ENCODE data around the gene LYZ. TPM values are rescaled to one million over a fixed set of nuclear protein-coding genes. Genes with fewer than 3 reads are reported as not detected.
A peak's percentile ranks its signal among the peaks of the same experiment; 100 is the strongest.

The LYZ gene
- total RNA-seq, 1 donor = 55.5 TPM

GRCh38 chr12:69368171-69368570 lies 20.0 kb downstream of the LYZ start:
- DNase-seq (ENCODE audit: low read depth in 2 of 3, low spot score in 2 of 3) = no peak

DNA sequence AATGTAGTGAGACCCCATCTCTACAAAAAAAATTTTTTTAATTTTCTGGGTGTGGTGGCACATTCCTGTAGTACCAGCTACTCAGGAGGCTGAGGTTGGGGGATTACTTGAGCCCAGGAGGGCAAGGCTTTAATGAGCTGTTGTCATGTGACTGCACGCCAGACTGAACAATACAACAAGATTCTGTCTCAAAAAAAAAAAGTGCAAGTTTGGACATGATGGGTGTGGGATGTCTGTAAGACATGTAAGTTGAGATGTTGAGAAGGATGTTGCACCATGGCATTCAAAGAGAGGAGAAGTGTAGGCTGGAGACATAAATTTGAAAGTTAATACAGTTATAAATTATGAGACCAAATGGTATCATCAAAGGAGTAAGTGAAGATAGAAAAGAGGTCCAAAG lies 34.9 kb downstream of the LYZ start:
- DNase-seq (ENCODE audit: low read depth in 2 of 3, low spot score in 2 of 3) = no peak

GRCh38 chr12:69385038-69385437 lies 36.9 kb downstream of the LYZ start:
- no peak for DNase-seq (ENCODE audit: low read depth in 2 of 3, low spot score in 2 of 3)

DNA sequence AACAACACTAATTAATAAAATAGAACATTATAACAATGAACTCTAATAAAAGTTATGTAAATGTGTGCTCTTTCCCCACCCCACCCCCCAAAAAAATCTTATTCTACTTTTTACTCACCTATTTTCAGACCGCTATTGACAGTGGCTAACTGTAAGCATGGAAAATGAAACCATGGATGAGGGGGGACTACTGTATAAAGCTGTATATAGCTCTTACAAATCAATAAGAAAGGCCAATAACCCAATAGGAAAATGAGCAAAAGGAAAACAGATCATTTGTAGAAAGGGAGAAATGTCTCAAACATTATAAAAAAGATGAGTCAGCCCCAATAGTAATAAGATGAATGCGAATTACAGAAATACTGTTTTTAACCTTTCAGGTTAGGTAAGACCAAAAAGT lies 38.7 kb downstream of the LYZ start:
- no peak for DNase-seq (ENCODE audit: low read depth in 2 of 3, low spot score in 2 of 3)

GRCh38 chr12:69388371-69388770 lies 40.2 kb downstream of the LYZ start:
- DNase-seq (ENCODE audit: low read depth in 2 of 3, low spot score in 2 of 3) = peak in 2 of 3 donors; percentile 42 to 63

DNA sequence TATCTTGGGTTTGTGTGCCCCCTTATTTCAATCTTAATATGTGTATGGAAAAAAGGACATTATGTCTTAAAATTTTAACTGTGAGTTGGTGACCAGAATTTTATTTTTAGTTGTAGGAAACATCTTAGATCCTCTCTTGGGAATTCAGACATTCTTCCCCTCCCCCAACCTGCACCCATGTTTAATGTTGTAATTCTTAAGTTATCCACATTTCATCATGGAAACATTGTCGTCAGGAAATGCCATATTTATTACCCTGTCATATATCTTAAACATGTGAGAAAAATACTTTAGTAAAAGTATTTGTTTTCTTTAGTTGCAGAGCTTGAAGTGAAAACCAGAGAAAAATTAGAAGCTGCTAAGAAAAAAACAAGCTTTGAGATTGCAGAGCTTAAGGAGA lies 41.6 kb downstream of the LYZ start:
- DNase-seq (ENCODE audit: low read depth in 2 of 3, low spot score in 2 of 3) = peak in 1 of 3 donors; percentile 3

DNA sequence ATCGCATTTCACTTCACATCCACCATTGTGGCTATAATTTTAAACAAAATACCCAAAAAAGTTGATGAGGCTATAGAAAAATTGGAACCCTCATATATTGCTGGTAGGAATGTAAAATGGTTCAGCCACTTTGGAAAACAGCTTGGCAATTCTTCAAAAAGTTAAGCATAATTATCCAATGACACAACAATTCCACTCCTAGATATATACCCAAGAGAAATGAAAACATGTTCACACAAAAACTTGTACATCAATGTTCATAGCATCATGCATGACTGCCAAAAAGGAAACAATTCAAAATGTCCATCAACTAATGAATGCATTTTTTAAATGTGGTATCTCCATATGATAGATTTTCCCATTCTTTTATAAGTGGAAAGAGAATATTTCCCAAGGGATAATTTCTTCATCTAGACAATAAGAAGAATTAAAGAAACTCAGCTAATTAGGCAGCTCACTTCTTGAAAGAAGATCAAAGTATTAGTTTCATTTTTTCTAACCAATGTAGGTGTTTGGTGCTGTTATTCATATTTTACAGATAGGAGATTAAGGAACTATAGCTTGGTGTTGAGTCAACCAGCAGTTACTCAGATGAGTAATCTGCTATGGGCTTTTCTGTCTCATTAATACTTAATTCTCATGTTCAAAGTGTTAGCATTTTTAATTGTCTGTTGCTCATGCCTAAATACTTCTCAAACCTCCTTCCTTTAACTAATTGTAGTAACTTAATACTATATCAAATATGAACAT lies 44.2 kb downstream of the LYZ start:
- no peak for DNase-seq (ENCODE audit: low read depth in 2 of 3, low spot score in 2 of 3)

GRCh38 chr12:69396041-69396440 lies 47.9 kb downstream of the LYZ start:
- DNase-seq (ENCODE audit: low read depth in 2 of 3, low spot score in 2 of 3) = no peak

- peak in 1 of 3 donors; percentile 7 for DNase-seq (ENCODE audit: low read depth in 2 of 3, low spot score in 2 of 3)
Measured at GRCh38 chr12:69396963-69397362, 48.8 kb downstream of the LYZ start.

GRCh38 chr12:69397978-69398377 lies 49.8 kb downstream of the LYZ start:
- DNase-seq (ENCODE audit: low read depth in 2 of 3, low spot score in 2 of 3) = no peak

- no peak for DNase-seq (ENCODE audit: low read depth in 2 of 3, low spot score in 2 of 3)
Measured at GRCh38 chr12:69401940-69402339, 53.8 kb downstream of the LYZ start.

Small RNA genes within 50 kb of the gene (small RNA-seq; reads per million reads assigned to genes)
- not detected for gene RN7SL804P

Other genes with a start within 250 kb of the LYZ start
- 28.0 TPM for gene CPSF6, start 108.8 kb upstream of the LYZ start, total RNA-seq
- gene YEATS4, start 11.4 kb downstream of the LYZ start, total RNA-seq = 28.5 TPM
- gene FRS2, start 122.0 kb downstream of the LYZ start, total RNA-seq = 21.0 TPM
- 194 TPM for gene CCT2, start 237.1 kb downstream of the LYZ start, total RNA-seq

Measured in hematopoietic multipotent progenitor cell (in vitro differentiated cells).